ENCODE results near the gene SSX7.
"Not testable (repeated sequence)": the region's sequence is repeated elsewhere in the genome, so short reads cannot be mapped to it uniquely, and the experiment has no call there.

Gene SSX7

DNA sequence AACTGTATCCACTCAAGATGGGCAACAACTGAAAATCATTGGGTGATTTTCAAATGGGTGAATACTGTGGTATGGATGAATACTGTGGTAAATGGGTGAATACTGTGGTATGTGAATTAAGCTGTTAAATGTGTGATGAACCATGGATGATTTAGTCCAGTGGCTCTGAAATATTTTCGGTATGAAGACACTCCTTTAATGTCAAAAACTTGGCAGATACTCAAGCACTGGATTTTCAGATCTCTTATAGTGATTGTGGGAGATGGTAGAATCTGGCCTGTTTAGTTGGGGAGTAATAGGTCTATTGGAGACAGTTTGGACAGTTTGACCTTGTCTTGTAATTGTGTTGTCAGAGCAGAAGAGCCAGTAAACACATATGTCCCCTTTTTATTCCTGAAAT is 45.7 kb downstream of the SSX7 start:
- Histone ChIP-seq H3K36me3 (ENCODE audit: control insufficient read depth, low read length) (no peaks in the 10 kb centered on the region), H3K27ac (ENCODE audit: low read depth, low read length) (no peak overlapping the region), H3F3A (ENCODE audit: control insufficient read depth, insufficient read depth) (no peaks in the 10 kb centered on the region), H3K79me2 (ENCODE audit: control insufficient read depth, low read length) (no peaks in the 10 kb centered on the region), H3K4me2 (ENCODE audit: low read length) (no peak overlapping the region), H3K4me3 (ENCODE audit: low read length) (no peak overlapping the region), H3K27me3 (ENCODE audit: control insufficient read depth, low read length) (no peaks in the 10 kb centered on the region), H4K20me1 (ENCODE audit: control insufficient read depth, insufficient read depth, low read depth, low read length) (no peaks in the 10 kb centered on the region), H3K9me3 (ENCODE audit: control insufficient read depth, insufficient read depth, low read length) (no peaks in the 10 kb centered on the region), H3K9me2 (replicated peaks; ENCODE audit: control insufficient read depth, low read length) (no peaks in the 10 kb centered on the region), H3K4me1 (ENCODE audit: control insufficient read depth, low read length) (no peaks in the 10 kb centered on the region)
- TF ChIP-seq EZH2phosphoT487 (IDR thresholded peaks at IDR 0.05; ENCODE audit: borderline replicate concordance, low read length) (no peak), CTCF (IDR thresholded peaks at IDR 0.05; ENCODE audit: low read depth, low read length, poor library complexity, severe bottlenecking) (no peak)

DNA sequence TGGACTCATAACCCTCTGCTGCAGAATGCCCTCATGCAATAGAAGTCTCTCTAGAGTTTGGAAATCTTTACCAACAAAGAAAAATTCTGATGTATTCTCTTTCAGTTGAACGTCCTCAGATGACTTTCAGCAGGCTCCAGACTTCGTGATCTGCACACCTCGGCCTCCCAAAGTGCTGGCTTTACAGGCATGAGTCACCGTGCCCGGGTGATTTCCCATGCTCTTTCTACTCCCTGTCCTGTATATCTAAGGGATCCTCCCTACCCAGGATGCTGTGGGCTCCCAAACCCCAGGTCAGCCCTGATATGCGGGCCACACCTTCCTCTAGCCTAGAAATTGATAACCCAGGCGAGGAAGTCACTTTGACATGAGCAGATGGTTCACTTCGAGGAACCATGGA is 51.5 kb downstream of the SSX7 start:
- H3K79me2 ChIP-seq (ENCODE audit: control insufficient read depth, low read length); H3K27me3 ChIP-seq (ENCODE audit: control insufficient read depth, low read length); H3K36me3 ChIP-seq (ENCODE audit: control insufficient read depth, low read length); H4K20me1 ChIP-seq (ENCODE audit: control insufficient read depth, insufficient read depth, low read depth, low read length); H3K4me1 ChIP-seq (ENCODE audit: control insufficient read depth, low read length); H3K4me2 ChIP-seq (ENCODE audit: low read length); H3K9me2 ChIP-seq (replicated peaks; ENCODE audit: control insufficient read depth, low read length); H3F3A ChIP-seq (ENCODE audit: control insufficient read depth, insufficient read depth); H3K9me3 ChIP-seq (ENCODE audit: control insufficient read depth, insufficient read depth, low read length); H3K4me3 ChIP-seq (ENCODE audit: low read length); H3K27ac ChIP-seq (ENCODE audit: low read depth, low read length): not testable (repeated sequence)

DNA sequence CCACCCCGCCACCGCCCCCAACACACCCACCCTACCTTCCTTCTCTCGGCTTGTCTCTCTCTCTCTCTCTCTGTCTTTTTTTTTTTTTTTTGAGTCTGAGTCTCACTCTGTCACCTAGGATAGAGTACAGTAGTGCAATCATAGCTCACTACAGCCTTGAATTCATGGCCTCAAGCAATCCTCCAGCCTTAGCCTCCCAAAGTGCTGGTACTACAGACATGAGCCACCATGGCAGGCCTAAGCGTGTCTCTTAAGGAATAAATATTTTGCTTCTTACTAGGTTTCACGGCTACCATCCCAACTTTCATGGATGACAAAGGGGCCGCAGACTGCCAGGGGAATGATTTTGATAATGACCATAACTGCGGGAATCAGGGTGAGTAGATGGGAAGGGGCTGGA is 55.8 kb downstream of the SSX7 start:
- H3F3A ChIP-seq (ENCODE audit: control insufficient read depth, insufficient read depth): no peaks in the 10 kb centered on the region
- H3K79me2 ChIP-seq (ENCODE audit: control insufficient read depth, low read length): no peaks in the 10 kb centered on the region
- TF ChIP-seq EZH2phosphoT487 (IDR thresholded peaks at IDR 0.05; ENCODE audit: borderline replicate concordance, low read length) (no peak), CTCF (IDR thresholded peaks at IDR 0.05; ENCODE audit: low read depth, low read length, poor library complexity, severe bottlenecking) (no peak)
- no peaks in the 10 kb centered on the region for H3K27me3 ChIP-seq (ENCODE audit: control insufficient read depth, low read length)
- H3K4me3 ChIP-seq (ENCODE audit: low read length): no peak overlapping the region
- no peaks in the 10 kb centered on the region for H3K36me3 ChIP-seq (ENCODE audit: control insufficient read depth, low read length)
- H3K9me2 ChIP-seq (replicated peaks; ENCODE audit: control insufficient read depth, low read length): no peaks in the 10 kb centered on the region
- no peaks in the 10 kb centered on the region for H3K4me1 ChIP-seq (ENCODE audit: control insufficient read depth, low read length)
- no peaks in the 10 kb centered on the region for H3K9me3 ChIP-seq (ENCODE audit: control insufficient read depth, insufficient read depth, low read length)
- H3K4me2 ChIP-seq (ENCODE audit: low read length): no peak overlapping the region
- H4K20me1 ChIP-seq (ENCODE audit: control insufficient read depth, insufficient read depth, low read depth, low read length): no peaks in the 10 kb centered on the region
- H3K27ac ChIP-seq (ENCODE audit: low read depth, low read length): no peak overlapping the region

DNA sequence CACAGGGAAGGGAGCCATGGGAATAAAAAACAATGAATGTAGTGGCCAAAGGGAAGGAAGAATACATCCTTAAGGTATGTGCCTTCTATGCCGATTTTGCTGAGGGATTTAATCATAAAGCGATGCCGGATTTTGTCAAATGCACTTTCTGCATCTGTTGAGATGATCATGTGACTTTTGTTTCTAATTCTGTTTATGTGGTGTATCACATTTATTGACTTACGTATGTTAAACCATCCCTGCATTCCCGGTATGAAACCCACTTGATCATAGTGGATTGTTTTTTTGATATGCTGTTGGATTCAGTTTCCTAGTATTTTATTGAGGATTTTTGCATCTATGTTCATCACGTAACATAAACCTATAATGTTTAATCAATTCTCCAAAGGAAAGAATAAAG is 60.0 kb downstream of the SSX7 start:
- no peak overlapping the region for H3K27ac ChIP-seq (ENCODE audit: low read depth, low read length)
- H3K27me3 ChIP-seq (ENCODE audit: control insufficient read depth, low read length): no peaks in the 10 kb centered on the region
- H4K20me1 ChIP-seq (ENCODE audit: control insufficient read depth, insufficient read depth, low read depth, low read length): no peaks in the 10 kb centered on the region
- no peak overlapping the region for H3K4me3 ChIP-seq (ENCODE audit: low read length)
- no peaks in the 10 kb centered on the region for H3K36me3 ChIP-seq (ENCODE audit: control insufficient read depth, low read length)
- H3K79me2 ChIP-seq (ENCODE audit: control insufficient read depth, low read length): no peaks in the 10 kb centered on the region
- no peaks in the 10 kb centered on the region for H3K9me2 ChIP-seq (replicated peaks; ENCODE audit: control insufficient read depth, low read length)
- no peaks in the 10 kb centered on the region for H3K9me3 ChIP-seq (ENCODE audit: control insufficient read depth, insufficient read depth, low read length)
- no peaks in the 10 kb centered on the region for H3F3A ChIP-seq (ENCODE audit: control insufficient read depth, insufficient read depth)
- TF ChIP-seq CTCF (IDR thresholded peaks at IDR 0.05; ENCODE audit: low read depth, low read length, poor library complexity, severe bottlenecking) (no peak), EZH2phosphoT487 (IDR thresholded peaks at IDR 0.05; ENCODE audit: borderline replicate concordance, low read length) (no peak)
- no peak overlapping the region for H3K4me2 ChIP-seq (ENCODE audit: low read length)
- H3K4me1 ChIP-seq (ENCODE audit: control insufficient read depth, low read length): no peaks in the 10 kb centered on the region
